HepG2 (cell line): Measurements from ENCODE around the gene LLGL2.

Source experiments
- CENPT ChIP-seq: sonication (generic); formaldehyde crosslinking; IDR thresholded peaks from 2 replicates; pipeline ENCODE4 v1.8.0; 2022; ENCODE audit warnings: low read depth, mild to moderate bottlenecking, moderate library complexity, missing genetic modification reagents
- CTCF ChIP-seq: sonication (generic); formaldehyde crosslinking; IDR thresholded peaks from 2 replicates; pipeline ENCODE4 v1.5.0; 2020; ENCODE audit warnings: mild to moderate bottlenecking, missing genetic modification reagents, moderate library complexity
- EHMT2 ChIP-seq: fragments of 200-600 bp; sonication (generic); IDR thresholded peaks from 2 replicates; pipeline ENCODE4 v1.7.0; 2017; ENCODE audit warnings: antibody characterized with exemption, low read depth, low read length, borderline replicate concordance
- EP300 ChIP-seq, 3 experiments: sonication (generic) in 1 of 3; formaldehyde crosslinking in 1 of 3; IDR thresholded peaks; 2 replicates each; pipeline versions ENCODE4 v1.5.1 to v1.6.1; 2011 to 2020; ENCODE audit warnings: low read depth in 2 of 3, low read length in 2 of 3, borderline replicate concordance in 1 of 3, improper control_type of control experiment in 1 of 3, mild to moderate bottlenecking in 1 of 3, missing genetic modification reagents in 1 of 3, moderate library complexity in 1 of 3
- FOXP1 ChIP-seq, 2 experiments: fragments of 450-650 bp in 1 of 2; IDR thresholded peaks; 2 replicates each; pipeline ENCODE4 v1.6.1; 2017 to 2018; ENCODE audit warnings: antibody characterized with exemption in 1 of 2
- IKZF4 ChIP-seq: sonication (generic); formaldehyde crosslinking; IDR thresholded peaks from 2 replicates; pipeline ENCODE4 v1.5.1; 2020; ENCODE audit warnings: borderline replicate concordance, mild to moderate bottlenecking, low read depth, missing genetic modification reagents; ENCODE audit errors: not compliant biosample characterization
- KAT7 ChIP-seq: IDR thresholded peaks from 2 replicates; pipeline ENCODE4 v1.6.1; 2018; ENCODE audit warnings: borderline replicate concordance, missing compliant biosample characterization
- POLR2A ChIP-seq, 2 experiments: IDR thresholded peaks; 2 replicates each; pipeline ENCODE4 v1.6.1; 2011; ENCODE audit warnings: low read depth in 2 of 2, low read length in 2 of 2, mild to moderate bottlenecking in 1 of 2, moderate library complexity in 1 of 2; ENCODE audit not compliant: insufficient read depth in 1 of 2
- SCMH1 ChIP-seq: sonication (generic); formaldehyde crosslinking; IDR thresholded peaks from 2 replicates; pipeline ENCODE4 v1.9.0; 2021; ENCODE audit warnings: missing genetic modification reagents, mild to moderate bottlenecking, borderline replicate concordance
- ZBTB3 ChIP-seq: sonication (generic); formaldehyde crosslinking; IDR thresholded peaks from 2 replicates; pipeline ENCODE4 v1.4.0; 2020; ENCODE audit warnings: low read depth, mild to moderate bottlenecking, moderate library complexity, missing genetic modification reagents, borderline replicate concordance
- ZBTB7A ChIP-seq: sonication (generic); formaldehyde crosslinking; IDR thresholded peaks from 2 replicates; pipeline ENCODE4 v1.8.0; 2022; ENCODE audit warnings: mild to moderate bottlenecking, missing genetic modification reagents
- ZNF3 ChIP-seq: IDR thresholded peaks from 2 replicates; pipeline ENCODE4 v1.7.0; 2017; ENCODE audit warnings: inconsistent platforms
- ZNF720 ChIP-seq: sonication (generic); formaldehyde crosslinking; IDR thresholded peaks from 2 replicates; pipeline ENCODE4 v1.4.0; 2020; ENCODE audit warnings: missing genetic modification reagents
- ZSCAN12 ChIP-seq: sonication (generic); formaldehyde crosslinking; IDR thresholded peaks from 2 replicates; pipeline ENCODE4 v1.9.0; 2021; ENCODE audit warnings: mild to moderate bottlenecking, missing genetic modification reagents

DNA sequence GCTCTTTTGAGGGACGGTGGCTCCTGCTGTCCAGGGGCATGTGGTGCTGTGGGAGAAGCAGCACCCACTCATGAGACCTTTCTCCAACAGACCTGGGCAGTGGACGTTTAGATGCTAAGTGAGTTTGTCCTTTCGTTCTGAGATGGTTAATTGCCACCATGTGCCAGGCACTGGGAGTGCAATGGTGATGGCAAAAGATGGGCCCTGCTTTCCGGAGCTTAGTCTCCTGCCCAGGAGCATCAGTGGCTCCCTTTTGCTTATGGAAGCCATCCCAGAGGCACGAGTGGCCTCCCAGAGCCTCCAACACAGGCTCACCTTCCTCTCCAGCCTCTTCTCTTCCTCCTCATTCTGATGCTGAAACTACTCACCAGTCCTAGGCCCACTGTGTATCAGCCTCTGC is 38.5 kb upstream of the LLGL2 start:
- TF ChIP-seq EHMT2 (no peak), EP300 (IDR thresholded peaks at IDR 0.05; ENCODE audit: low read depth in 2 of 2, low read length in 2 of 2) (no peak), EP300 (CRISPR knock-in tag; IDR thresholded peaks at IDR 0.05; ENCODE audit: borderline replicate concordance) (no peak), ZNF3 (no peak), ZSCAN12 (no peak), POLR2A (IDR thresholded peaks at IDR 0.05; ENCODE audit: insufficient read depth in 1 of 2, low read depth in 2 of 2, low read length in 2 of 2) (no peak), ZNF720 (CRISPR knock-in tag) (no peak), SCMH1 (no peak), IKZF4 (no peak), FOXP1 (IDR thresholded peaks at IDR 0.05) (no peak), FOXP1 (CRISPR knock-in tag; IDR thresholded peaks at IDR 0.05) (no peak), KAT7 (CRISPR knock-in tag) (no peak), ZBTB7A (CRISPR knock-in tag) (no peak), CENPT (CRISPR knock-in tag) (no peak), CTCF (no peak), ZBTB3 (CRISPR knock-in tag) (no peak)
